ENCODE results near the gene KCNH5.

The KCNH5 gene

GRCh38 chr14:62667421-62667914, 377.8 kb downstream of the KCNH5 start:
- no peaks in the 10 kb centered on the region for H3K79me2 ChIP-seq (ENCODE audit: insufficient read depth, low read length)
- no peaks in the 10 kb centered on the region for H3K36me3 ChIP-seq (ENCODE audit: insufficient read depth, low read length)
- no peak overlapping the region for H2AFZ ChIP-seq (ENCODE audit: low read depth, low read length)
- DNase-seq (no peak), ATAC-seq (ENCODE audit: insufficient read depth, low read depth) (no peak)
- H3K27me3 ChIP-seq (ENCODE audit: insufficient read depth, low read length, poor library complexity), result no peaks in the 10 kb centered on the region
- H3K9me3 ChIP-seq (ENCODE audit: insufficient read depth, low read length, severe bottlenecking), result no peaks in the 10 kb centered on the region
- H4K20me1 ChIP-seq (ENCODE audit: insufficient read depth, low read length), result no peaks in the 10 kb centered on the region
- H3K4me3 ChIP-seq (ENCODE audit: low read depth in 1 of 2, low read length in 2 of 2), result no peak overlapping the region
- TF ChIP-seq EZH2 (IDR thresholded peaks at IDR 0.05; ENCODE audit: borderline replicate concordance, low read depth, low read length, severe bottlenecking), result no peak
- peak; percentile 18 for TF ChIP-seq CTCF (IDR thresholded peaks at IDR 0.05; ENCODE audit: borderline replicate concordance, extremely low read depth, low read length, poor library complexity, severe bottlenecking)
- no peak overlapping the region for H3K4me2 ChIP-seq (ENCODE audit: insufficient read depth, low read length)
- H3K4me1 ChIP-seq (ENCODE audit: insufficient read depth, low read length), result no peaks in the 10 kb centered on the region
- H3K27ac ChIP-seq (ENCODE audit: low read length), result no peak overlapping the region
- H3K9ac ChIP-seq (ENCODE audit: low read depth, low read length), result no peak overlapping the region

GRCh38 chr14:62665286-62665685, 380.0 kb downstream of the KCNH5 start:
- TF ChIP-seq CTCF (IDR thresholded peaks at IDR 0.05; ENCODE audit: borderline replicate concordance, extremely low read depth, low read length, poor library complexity, severe bottlenecking) (no peak), EZH2 (IDR thresholded peaks at IDR 0.05; ENCODE audit: borderline replicate concordance, low read depth, low read length, severe bottlenecking) (no peak)

DNA sequence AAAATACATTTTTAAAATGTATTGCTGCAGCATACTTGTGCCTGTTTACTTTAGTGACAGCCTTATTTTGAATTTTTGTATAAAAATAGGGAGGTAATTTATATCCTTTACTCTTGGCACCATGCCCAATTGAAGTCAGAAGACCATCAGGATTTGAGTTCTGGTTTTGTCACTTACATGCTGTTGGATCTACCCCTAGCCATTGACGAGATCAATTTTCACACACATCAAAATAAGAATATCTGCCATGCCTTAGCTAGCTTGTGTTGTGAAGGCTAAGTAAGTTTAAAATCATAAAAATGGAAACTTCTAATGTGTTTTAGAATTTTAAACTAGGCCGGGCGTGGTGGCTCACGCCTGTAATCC, 381.8 kb downstream of the KCNH5 start:
- no peaks in the 10 kb centered on the region for H4K20me1 ChIP-seq (ENCODE audit: insufficient read depth, low read length)
- H3K27ac ChIP-seq (ENCODE audit: low read length), result no peak overlapping the region
- H3K4me2 ChIP-seq (ENCODE audit: insufficient read depth, low read length), result no peak overlapping the region
- no peaks in the 10 kb centered on the region for H3K4me1 ChIP-seq (ENCODE audit: insufficient read depth, low read length)
- no peaks in the 10 kb centered on the region for H3K36me3 ChIP-seq (ENCODE audit: insufficient read depth, low read length)
- DNase-seq (no peak), ATAC-seq (ENCODE audit: insufficient read depth, low read depth) (no peak)
- H3K9me3 ChIP-seq (ENCODE audit: insufficient read depth, low read length, severe bottlenecking), result no peaks in the 10 kb centered on the region
- no peak for TF ChIP-seq CTCF (IDR thresholded peaks at IDR 0.05; ENCODE audit: borderline replicate concordance, extremely low read depth, low read length, poor library complexity, severe bottlenecking)
- no peak for TF ChIP-seq EZH2 (IDR thresholded peaks at IDR 0.05; ENCODE audit: borderline replicate concordance, low read depth, low read length, severe bottlenecking)
- H3K79me2 ChIP-seq (ENCODE audit: insufficient read depth, low read length), result no peaks in the 10 kb centered on the region
- H2AFZ ChIP-seq (ENCODE audit: low read depth, low read length), result no peak overlapping the region
- no peak overlapping the region for H3K4me3 ChIP-seq (ENCODE audit: low read depth in 1 of 2, low read length in 2 of 2)
- no peaks in the 10 kb centered on the region for H3K27me3 ChIP-seq (ENCODE audit: insufficient read depth, low read length, poor library complexity)
- H3K9ac ChIP-seq (ENCODE audit: low read depth, low read length), result no peak overlapping the region

More at GRCh38 chr14:62665286-62665685, 380.0 kb downstream of the KCNH5 start:
- Histone ChIP-seq H3K4me1 (ENCODE audit: insufficient read depth, low read length) (no peaks in the 10 kb centered on the region), H2AFZ (ENCODE audit: low read depth, low read length) (no peak overlapping the region), H3K79me2 (ENCODE audit: insufficient read depth, low read length) (no peaks in the 10 kb centered on the region), H3K36me3 (ENCODE audit: insufficient read depth, low read length) (no peaks in the 10 kb centered on the region), H3K4me2 (ENCODE audit: insufficient read depth, low read length) (no peak overlapping the region), H3K4me3 (ENCODE audit: low read depth in 1 of 2, low read length in 2 of 2) (no peak overlapping the region), H3K27ac (ENCODE audit: low read length) (no peak overlapping the region), H4K20me1 (ENCODE audit: insufficient read depth, low read length) (no peaks in the 10 kb centered on the region), H3K27me3 (ENCODE audit: insufficient read depth, low read length, poor library complexity) (no peaks in the 10 kb centered on the region), H3K9me3 (ENCODE audit: insufficient read depth, low read length, severe bottlenecking) (no peaks in the 10 kb centered on the region), H3K9ac (ENCODE audit: low read depth, low read length) (no peak overlapping the region)
- DNase-seq, result no peak
- no peak for ATAC-seq (ENCODE audit: insufficient read depth, low read depth)
